Panc1 (cell line): ENCODE data around the gene ENOX1.

ENCODE experiments used
- CTCF ChIP-seq: fragments of 450-650 bp; IDR thresholded peaks from 2 replicates; pipeline ENCODE4 v1.5.1; 2017; ENCODE audit warnings: mild to moderate bottlenecking
- POLR2AphosphoS5 ChIP-seq: IDR thresholded peaks from 2 replicates; pipeline ENCODE4 v1.6.1; 2012; ENCODE audit warnings: mild to moderate bottlenecking, low read depth, low read length, moderate library complexity
- REST ChIP-seq, 2 experiments: IDR thresholded peaks; 2 replicates each; pipeline ENCODE4 v1.6.1; 2011 to 2012; ENCODE audit warnings: low read depth in 2 of 2, control low read depth in 1 of 2, low read length in 1 of 2, mild to moderate bottlenecking in 1 of 2, moderate library complexity in 1 of 2; ENCODE audit not compliant: insufficient read depth in 1 of 2
- TCF7L2 ChIP-seq: IDR thresholded peaks from 2 replicates; pipeline ENCODE4 v1.6.1; 2011; ENCODE audit warnings: mild to moderate bottlenecking, low read depth, low read length, inconsistent platforms

- TF ChIP-seq CTCF (no peak), TCF7L2 (no peak), POLR2AphosphoS5 (no peak), REST (IDR thresholded peaks at IDR 0.05; ENCODE audit: insufficient read depth in 1 of 2, low read depth in 2 of 2, low read length in 1 of 2) (no peak)
Observed at GRCh38 chr13:43763143-43763759, 23.5 kb downstream of the ENOX1 start.
